CD14-positive monocyte (primary cell): ENCODE results near the gene CYB5RL. TPM values are rescaled to one million over a fixed set of nuclear protein-coding genes. Genes with fewer than 3 reads are reported as not detected.

ENCODE experiments used
- DNase-seq, 3 donors: peaks; one replicate each; pipeline ENCODE4 v3.0.0-alpha.2; 2011 to 2022
- H2AFZ ChIP-seq: 2 replicates; pipeline ENCODE4 v1.6.0; 2012; ENCODE audit warnings: mild to moderate bottlenecking, low read depth, low read length, inconsistent platforms; ENCODE audit not compliant: insufficient read depth, poor library complexity, severe bottlenecking
- H3K27ac ChIP-seq, 2 donors: 1 replicate in 1 of 2; 2 replicates in 1 of 2; pipeline ENCODE4 v1.5.1; 2012 to 2013; ENCODE audit warnings: low read length in 2 of 2, control low read depth in 1 of 2, inconsistent platforms in 1 of 2, low read depth in 1 of 2, mild to moderate bottlenecking in 1 of 2
- H3K27me3 ChIP-seq, 2 donors: one replicate each; pipeline versions ENCODE4 v1.6.0 to v1.6.1; 2011 to 2013; ENCODE audit warnings: low read length in 2 of 2; ENCODE audit not compliant: control insufficient read depth in 2 of 2, insufficient read depth in 2 of 2
- H3K36me3 ChIP-seq, 2 donors: replicated peaks in 1 of 2; 1 replicate in 1 of 2; 2 replicates in 1 of 2; pipeline versions ENCODE4 v1.5.1 to v1.6.1; 2012 to 2013; ENCODE audit warnings: low read length in 2 of 2, control low read depth in 1 of 2, inconsistent platforms in 1 of 2, mild to moderate bottlenecking in 1 of 2; ENCODE audit not compliant: insufficient read depth in 2 of 2, control insufficient read depth in 1 of 2
- H3K4me1 ChIP-seq, 2 donors: 1 replicate in 1 of 2; 2 replicates in 1 of 2; pipeline versions ENCODE4 v1.5.1 to v1.6.1; 2012 to 2013; ENCODE audit warnings: low read length in 2 of 2, control low read depth in 1 of 2, inconsistent platforms in 1 of 2, mild to moderate bottlenecking in 1 of 2, moderate library complexity in 1 of 2; ENCODE audit not compliant: insufficient read depth in 2 of 2, control insufficient read depth in 1 of 2
- H3K4me2 ChIP-seq: replicated peaks from 2 replicates; pipeline ENCODE3; 2012; ENCODE audit warnings: low read length, moderate library complexity, mild to moderate bottlenecking; ENCODE audit not compliant: poor library complexity, severe bottlenecking; ENCODE audit errors: extremely low read depth
- H3K4me3 ChIP-seq, 3 experiments: fragments of 200-600 bp in 1 of 3; sonication (generic) in 1 of 3; replicated peaks in 1 of 3; 1 replicate in 2 of 3; 2 replicates in 1 of 3; pipeline ENCODE4 v1.5.1; 2011 to 2013; ENCODE audit warnings: low read length in 3 of 3, mild to moderate bottlenecking in 3 of 3, control low read depth in 2 of 3, low read depth in 2 of 3, inconsistent platforms in 1 of 3, moderate library complexity in 1 of 3
- H3K79me2 ChIP-seq: 2 replicates; pipeline ENCODE4 v1.6.0; 2012; ENCODE audit warnings: mild to moderate bottlenecking, control low read depth, inconsistent platforms, low read length, moderate library complexity; ENCODE audit not compliant: insufficient read depth
- H3K9ac ChIP-seq: 2 replicates; pipeline ENCODE4 v1.6.0; 2017; ENCODE audit warnings: low read length, mild to moderate bottlenecking; ENCODE audit not compliant: insufficient read depth, poor library complexity, severe bottlenecking
- H3K9me3 ChIP-seq, 2 donors: replicated peaks in 1 of 2; 1 replicate in 1 of 2; 2 replicates in 1 of 2; pipeline versions ENCODE4 v1.5.1 to v1.6.1; 2012 to 2013; ENCODE audit warnings: low read length in 2 of 2, control low read depth in 1 of 2; ENCODE audit not compliant: control insufficient read depth in 1 of 2, insufficient read depth in 1 of 2
- H4K20me1 ChIP-seq: 2 replicates; pipeline ENCODE4 v1.6.0; 2012; ENCODE audit warnings: mild to moderate bottlenecking, low read length, control low read depth, moderate library complexity; ENCODE audit not compliant: insufficient read depth
- H3K27ac Mint-ChIP-seq, 7 donors: one replicate each; pipeline ENCODE4 v1.8.0; 2020; ENCODE audit warnings: mild to moderate bottlenecking in 7 of 7, mixed read lengths in 7 of 7, moderate library complexity in 6 of 7, inconsistent platforms in 2 of 7
- H3K27me3 Mint-ChIP-seq, 3 donors: one replicate each; pipeline ENCODE4 v1.8.0; 2021 to 2022; ENCODE audit warnings: low read depth in 3 of 3, mild to moderate bottlenecking in 3 of 3, mixed read lengths in 3 of 3, moderate library complexity in 3 of 3, inconsistent platforms in 1 of 3
- H3K36me3 Mint-ChIP-seq, 2 donors: one replicate each; pipeline ENCODE4 v1.8.0; 2020; ENCODE audit warnings: mixed read lengths in 2 of 2, inconsistent platforms in 1 of 2, mild to moderate bottlenecking in 1 of 2
- H3K4me1 Mint-ChIP-seq: one replicate; pipeline ENCODE4 v1.8.0; 2020; ENCODE audit warnings: mild to moderate bottlenecking, mixed read lengths
- H3K4me3 Mint-ChIP-seq, 2 donors: one replicate each; pipeline ENCODE4 v1.8.0; 2020; ENCODE audit warnings: mild to moderate bottlenecking in 2 of 2, mixed read lengths in 2 of 2, moderate library complexity in 1 of 2
- H3K9me3 Mint-ChIP-seq, 7 donors: one replicate each; pipeline ENCODE4 v1.8.0; 2020 to 2022; ENCODE audit warnings: mixed read lengths in 7 of 7, mild to moderate bottlenecking in 6 of 7, moderate library complexity in 6 of 7, inconsistent platforms in 2 of 7
- WGBS: methylation state at CpG from one replicate; pipeline ENCODE4 v1.1.5; 2013; ENCODE audit warnings: missing lambda C conversion rate; ENCODE audit not compliant: insufficient coverage; 5-methylcytosine and 5-hydroxymethylcytosine counted together
- intact Hi-C, 2 donors: fragments of 100-400 bp; cut with micrococcal nuclease; formaldehyde crosslinking; loops; one replicate each; pipeline versions ENCODE4 v1.15.0 to v1.15.1; 2023
- polyA plus RNA-seq, 3 donors: library from polyadenylated mRNA; depleted of rRNA in 1 of 3; unstranded in 2 of 3; stranded (reverse) in 1 of 3; fragments of 300-500 nt in 2 of 3; fragments of >200 nt in 1 of 3; fragmentation: Illumina TruSeq in 2 of 3; gene quantifications; 1 replicate in 2 of 3; 2 replicates in 1 of 3; pipeline ENCODE4 v1.2.3, GENCODE V29; 2012 to 2021
- TF ChIP-seq, protein P1 (sequence below): fragments of 200-600 bp; IDR thresholded peaks from one replicate; pipeline ENCODE4 v1.8.0; 2022; ENCODE audit warnings: antibody characterized with exemption, mild to moderate bottlenecking

The CYB5RL gene
- polyA plus RNA-seq, 3 donors, result 0.76 to 3.9 (median 1.5) TPM

GRCh38 chr1:54190526-54190925, 9.3 kb downstream of the CYB5RL start:
- Histone ChIP-seq H3K4me1 (no peaks in the 10 kb centered on the region), H2AFZ (no peak overlapping the region), H3K9me3 (no peaks in the 10 kb centered on the region), H3K27ac (no peak overlapping the region), H3K36me3 (peaks cover 16 to 64% of the 10 kb centered on the region in 2 donors), H3K4me3 (no peak overlapping the region), H3K4me2 (no peak overlapping the region), H4K20me1 (no peaks in the 10 kb centered on the region), H3K79me2 (no peaks in the 10 kb centered on the region), H3K9ac (no peak overlapping the region), H3K27me3 (no peaks in the 10 kb centered on the region)
- WGBS, result 98% methylated on average over 8 of the region's 9 CpGs
- no peak for DNase-seq
- TF ChIP-seq, protein P1, sequence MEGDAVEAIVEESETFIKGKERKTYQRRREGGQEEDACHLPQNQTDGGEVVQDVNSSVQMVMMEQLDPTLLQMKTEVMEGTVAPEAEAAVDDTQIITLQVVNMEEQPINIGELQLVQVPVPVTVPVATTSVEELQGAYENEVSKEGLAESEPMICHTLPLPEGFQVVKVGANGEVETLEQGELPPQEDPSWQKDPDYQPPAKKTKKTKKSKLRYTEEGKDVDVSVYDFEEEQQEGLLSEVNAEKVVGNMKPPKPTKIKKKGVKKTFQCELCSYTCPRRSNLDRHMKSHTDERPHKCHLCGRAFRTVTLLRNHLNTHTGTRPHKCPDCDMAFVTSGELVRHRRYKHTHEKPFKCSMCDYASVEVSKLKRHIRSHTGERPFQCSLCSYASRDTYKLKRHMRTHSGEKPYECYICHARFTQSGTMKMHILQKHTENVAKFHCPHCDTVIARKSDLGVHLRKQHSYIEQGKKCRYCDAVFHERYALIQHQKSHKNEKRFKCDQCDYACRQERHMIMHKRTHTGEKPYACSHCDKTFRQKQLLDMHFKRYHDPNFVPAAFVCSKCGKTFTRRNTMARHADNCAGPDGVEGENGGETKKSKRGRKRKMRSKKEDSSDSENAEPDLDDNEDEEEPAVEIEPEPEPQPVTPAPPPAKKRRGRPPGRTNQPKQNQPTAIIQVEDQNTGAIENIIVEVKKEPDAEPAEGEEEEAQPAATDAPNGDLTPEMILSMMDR, result no peak
- Mint-ChIP-seq H3K4me3 (no peak overlapping the region), H3K27me3 (peaks cover 0 to 3% (median 0%) of the 10 kb centered on the region in 3 donors), H3K9me3 (peaks cover 0 to 5% (median 0%) of the 10 kb centered on the region in 7 donors), H3K4me1 (no peaks in the 10 kb centered on the region), H3K27ac (no peak overlapping the region), H3K36me3 (peaks cover 47 to 58% of the 10 kb centered on the region in 2 donors)
- intact Hi-C loops, result no loop called here

GRCh38 chr1:54188291-54188690, 11.5 kb downstream of the CYB5RL start:
- Mint-ChIP-seq H3K9me3 (peaks cover 0 to 5% (median 0%) of the 10 kb centered on the region in 7 donors), H3K36me3 (peaks cover 42 to 52% of the 10 kb centered on the region in 2 donors), H3K4me3 (no peak overlapping the region), H3K27ac (no peak overlapping the region), H3K4me1 (no peaks in the 10 kb centered on the region), H3K27me3 (peaks cover 0 to 3% (median 0%) of the 10 kb centered on the region in 3 donors)
- WGBS, result no CpG with 5 or more reads among the region's 1 CpG
- no peak overlapping the region for H3K27ac ChIP-seq
- no peak overlapping the region for H2AFZ ChIP-seq
- no peak overlapping the region for H3K4me2 ChIP-seq
- peaks cover 13 to 50% of the 10 kb centered on the region in 2 donors for H3K36me3 ChIP-seq
- no peaks in the 10 kb centered on the region for H3K27me3 ChIP-seq
- TF ChIP-seq, protein P1, result no peak
- DNase-seq, result no peak
- no peak overlapping the region for H3K4me3 ChIP-seq
- no peak overlapping the region for H3K9ac ChIP-seq
- H3K4me1 ChIP-seq, result no peaks in the 10 kb centered on the region
- intact Hi-C loops, result loop anchor here in 1 of 2 donors (10.0 kb wide), 1 partner anchor 307 kb away; no protein-coding TSS in a partner anchor
- no peaks in the 10 kb centered on the region for H3K79me2 ChIP-seq
- H4K20me1 ChIP-seq, result no peaks in the 10 kb centered on the region
- no peaks in the 10 kb centered on the region for H3K9me3 ChIP-seq
